ENCODE measurements around the gene DDX1.
"Not testable (repeated sequence)": the region's sequence is repeated elsewhere in the genome, so short reads cannot be mapped to it uniquely, and the experiment has no call there.

The DDX1 gene

GRCh38 chr2:15614545-15615300 lies 23.1 kb downstream of the DDX1 start:
- DNase-seq (ENCODE audit: insufficient read length, low spot score): no peak
- FAIRE-seq: no peak

- FAIRE-seq: no peak
Measured at GRCh38 chr2:15615301-15615920, 23.7 kb downstream of the DDX1 start.

GRCh38 chr2:15616429-15616828 lies 24.8 kb downstream of the DDX1 start:
- FAIRE-seq: no peak

More at GRCh38 chr2:15615301-15615920, 23.7 kb downstream of the DDX1 start:
- DNase-seq (ENCODE audit: insufficient read length, low spot score): no peak

GRCh38 chr2:15616850-15617777 lies 25.4 kb downstream of the DDX1 start:
- DNase-seq (ENCODE audit: insufficient read length, low spot score): no peak
- FAIRE-seq: no peak

More at GRCh38 chr2:15616429-15616828, 24.8 kb downstream of the DDX1 start:
- no peak for DNase-seq (ENCODE audit: insufficient read length, low spot score)

- FAIRE-seq (no peak), DNase-seq (ENCODE audit: insufficient read length, low spot score) (no peak)
Measured at GRCh38 chr2:15617778-15618448, 26.2 kb downstream of the DDX1 start.

- DNase-seq (ENCODE audit: insufficient read length, low spot score): no peak
- no peak for FAIRE-seq
Measured at GRCh38 chr2:15618449-15618855, 26.8 kb downstream of the DDX1 start.

GRCh38 chr2:15619076-15619475 lies 27.4 kb downstream of the DDX1 start:
- FAIRE-seq (no peak), DNase-seq (ENCODE audit: insufficient read length, low spot score) (no peak)

- no peak for DNase-seq (ENCODE audit: insufficient read length, low spot score)
- FAIRE-seq: no peak
Measured at GRCh38 chr2:15619510-15619909, 27.8 kb downstream of the DDX1 start.

GRCh38 chr2:15619938-15620337 lies 28.3 kb downstream of the DDX1 start:
- DNase-seq (ENCODE audit: insufficient read length, low spot score) (no peak), FAIRE-seq (no peak)

GRCh38 chr2:15620340-15620739 lies 28.7 kb downstream of the DDX1 start:
- DNase-seq (ENCODE audit: insufficient read length, low spot score) (no peak), FAIRE-seq (no peak)

- no peak for FAIRE-seq
- DNase-seq (ENCODE audit: insufficient read length, low spot score): no peak
Measured at GRCh38 chr2:15620857-15621471, 29.3 kb downstream of the DDX1 start.

- not testable (repeated sequence) for DNase-seq (ENCODE audit: insufficient read length, low spot score); FAIRE-seq
Measured at GRCh38 chr2:15621472-15621870, 29.8 kb downstream of the DDX1 start.

GRCh38 chr2:15622214-15622613 lies 30.5 kb downstream of the DDX1 start:
- DNase-seq (ENCODE audit: insufficient read length, low spot score) (no peak), FAIRE-seq (no peak)

- FAIRE-seq (no peak), DNase-seq (ENCODE audit: insufficient read length, low spot score) (no peak)
Measured at GRCh38 chr2:15622614-15623480, 31.2 kb downstream of the DDX1 start.

GRCh38 chr2:15623481-15623796 lies 31.8 kb downstream of the DDX1 start:
- FAIRE-seq: no peak
- no peak for DNase-seq (ENCODE audit: insufficient read length, low spot score)

GRCh38 chr2:15623898-15624541 lies 32.4 kb downstream of the DDX1 start:
- FAIRE-seq: no peak

GRCh38 chr2:15624903-15625302 lies 33.2 kb downstream of the DDX1 start:
- no peak for DNase-seq (ENCODE audit: insufficient read length, low spot score)
- FAIRE-seq: no peak

More at GRCh38 chr2:15623898-15624541, 32.4 kb downstream of the DDX1 start:
- DNase-seq (ENCODE audit: insufficient read length, low spot score): no peak

- DNase-seq (ENCODE audit: insufficient read length, low spot score) (no peak), FAIRE-seq (no peak)
Measured at GRCh38 chr2:15625344-15626036, 33.8 kb downstream of the DDX1 start.
